HG03571 (cell line): ENCODE measurements around the gene PDCD7.
"Not testable (repeated sequence)": the region's sequence is repeated elsewhere in the genome, so short reads cannot be mapped to it uniquely, and the experiment has no call there.

ENCODE experiments used
- ATAC-seq: cut with Tn5 transposase; IDR thresholded peaks from one replicate; pipeline ENCODE4 v1.9.1; 2021; ENCODE audit not compliant: unreplicated experiment

PDCD7 gene

DNA sequence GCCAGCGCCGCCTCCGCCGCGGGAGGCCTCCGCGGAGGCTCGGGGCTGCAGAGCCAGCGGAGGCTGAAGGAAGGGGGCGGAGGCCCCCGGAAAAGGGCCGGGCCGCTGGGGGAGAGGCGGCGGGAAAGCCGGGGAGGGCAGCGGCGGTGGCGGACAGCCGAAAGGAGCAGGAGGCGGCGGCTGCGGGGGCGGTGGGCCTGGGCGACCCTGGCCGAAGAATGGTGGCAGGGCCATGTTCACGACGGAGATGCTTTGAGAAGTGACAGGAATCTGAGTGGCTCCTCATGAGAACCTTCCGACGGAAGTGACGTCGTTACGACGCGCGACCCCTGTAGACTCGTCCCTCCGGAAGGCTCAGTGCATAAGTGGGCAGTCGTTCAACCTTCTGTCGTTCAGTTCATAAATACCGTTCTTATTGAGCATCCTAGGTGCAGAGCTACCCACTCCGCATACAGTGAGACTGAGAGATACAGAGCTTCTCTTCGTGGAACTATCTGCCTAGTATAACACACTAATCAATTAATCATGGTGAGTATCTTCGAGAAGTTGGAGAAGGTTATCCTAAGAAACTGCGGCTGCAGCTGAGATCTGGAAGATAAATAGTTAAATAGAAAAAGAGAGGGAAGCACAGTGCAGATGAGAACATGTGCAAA, at the start of gene PDCD7:
Gene PDCD7, minus strand, starts transcription at position 261 of the 653 bp plus-strand sequence. Its CDS starts 27 bp downstream, at position 234.
- peak; percentile 86 for ATAC-seq

- no peak for ATAC-seq
Measured at GRCh38 chr15:65182538-65182937, 48.9 kb upstream of the PDCD7 start.

GRCh38 chr15:65181582-65182353, 48.2 kb upstream of the PDCD7 start:
- not testable (repeated sequence) for ATAC-seq

DNA sequence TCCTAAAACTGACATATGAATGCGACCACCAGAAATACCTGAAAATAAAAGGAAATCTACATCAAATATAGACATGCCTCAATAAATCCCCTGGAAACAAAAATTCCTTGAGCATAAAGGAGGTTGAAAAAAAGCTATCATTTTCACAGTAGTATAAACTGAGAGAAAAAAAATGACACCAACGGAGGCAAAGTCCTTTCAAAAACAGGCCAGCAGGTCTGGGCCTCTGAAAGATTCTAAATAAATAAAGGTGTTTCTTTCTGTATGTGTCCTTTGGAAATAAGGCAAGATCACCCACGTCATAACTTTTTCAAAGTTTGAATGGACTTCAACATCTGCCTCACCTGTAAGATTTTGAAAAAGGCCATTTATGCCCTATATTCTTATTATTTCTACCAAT, 46.6 kb upstream of the PDCD7 start:
- ATAC-seq: no peak

DNA sequence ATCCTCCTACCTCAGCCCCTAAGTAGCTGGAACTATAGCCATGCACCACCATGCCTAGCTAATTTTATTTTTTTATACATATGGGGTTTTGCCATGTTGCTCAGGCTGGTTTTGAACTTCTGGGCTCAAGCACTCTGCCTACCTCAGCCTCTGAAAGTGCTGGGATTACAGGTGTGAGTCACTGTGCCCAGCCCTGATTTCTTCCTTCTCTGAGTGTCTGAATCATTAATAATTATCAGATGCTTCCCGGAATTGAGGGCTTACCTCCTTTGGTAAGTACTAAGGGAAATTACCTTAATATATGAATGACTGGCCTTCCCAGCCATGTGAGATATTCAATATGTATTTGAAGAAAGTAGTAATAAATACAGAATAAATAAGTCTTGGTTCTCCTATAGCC, 44.3 kb upstream of the PDCD7 start:
- ATAC-seq: no peak

DNA sequence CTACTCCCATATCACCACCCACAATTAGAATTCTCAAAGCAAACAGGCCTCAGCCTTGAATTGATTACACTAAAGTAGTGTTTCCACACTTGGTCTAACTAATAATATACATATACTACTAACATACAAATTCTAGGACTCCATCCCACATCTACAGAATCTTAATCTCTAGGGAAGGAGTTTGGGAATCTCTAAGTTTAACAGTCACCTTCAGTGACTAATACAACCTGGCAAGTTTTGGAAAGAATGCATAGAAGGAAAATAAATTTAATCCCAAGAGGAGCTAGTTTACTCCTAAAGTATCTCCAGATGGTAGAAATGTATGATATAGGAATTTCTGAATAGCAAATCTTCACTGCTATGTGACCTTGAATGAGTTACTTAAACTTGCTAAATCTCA, 42.4 kb upstream of the PDCD7 start:
- no peak for ATAC-seq

GRCh38 chr15:65175511-65175910, 41.9 kb upstream of the PDCD7 start:
- no peak for ATAC-seq

DNA sequence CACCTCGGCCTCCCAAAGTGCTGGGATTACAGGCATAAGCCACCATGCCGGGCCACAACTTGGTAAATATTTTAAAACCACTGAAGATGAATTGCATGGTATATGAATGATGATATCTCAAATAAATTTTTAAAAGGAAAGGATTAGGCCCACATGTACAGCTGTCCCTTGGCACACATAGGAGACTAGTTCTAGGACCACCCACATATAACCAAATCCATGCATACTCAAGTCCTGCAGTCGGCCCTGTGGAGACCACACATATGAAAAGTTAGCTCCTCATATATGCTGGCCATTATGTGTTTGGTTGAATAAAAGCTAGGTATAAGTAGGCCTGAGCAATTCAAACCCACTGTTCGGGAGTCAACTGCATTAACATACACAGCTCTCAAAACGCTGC, 40.9 kb upstream of the PDCD7 start:
- no peak for ATAC-seq

DNA sequence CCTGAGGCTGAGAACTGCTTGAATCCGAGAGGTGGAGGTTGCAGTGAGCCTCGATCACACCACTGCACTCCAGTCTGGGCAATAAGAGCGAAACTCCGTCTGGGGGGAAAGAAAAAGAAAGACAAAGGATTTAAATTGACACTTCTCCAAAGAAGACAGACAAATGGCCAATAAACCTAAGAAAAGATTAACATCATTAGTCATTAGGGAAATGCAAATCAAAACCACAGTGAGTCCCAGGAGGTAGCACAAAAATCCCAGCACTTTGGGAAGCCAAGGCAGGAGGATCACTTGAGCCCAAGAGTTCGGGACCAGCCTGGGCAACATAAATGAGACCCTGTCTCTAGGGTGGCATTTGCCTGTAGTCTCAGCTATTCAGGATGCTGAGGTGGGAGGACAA, 38.9 kb upstream of the PDCD7 start:
- no peak for ATAC-seq

DNA sequence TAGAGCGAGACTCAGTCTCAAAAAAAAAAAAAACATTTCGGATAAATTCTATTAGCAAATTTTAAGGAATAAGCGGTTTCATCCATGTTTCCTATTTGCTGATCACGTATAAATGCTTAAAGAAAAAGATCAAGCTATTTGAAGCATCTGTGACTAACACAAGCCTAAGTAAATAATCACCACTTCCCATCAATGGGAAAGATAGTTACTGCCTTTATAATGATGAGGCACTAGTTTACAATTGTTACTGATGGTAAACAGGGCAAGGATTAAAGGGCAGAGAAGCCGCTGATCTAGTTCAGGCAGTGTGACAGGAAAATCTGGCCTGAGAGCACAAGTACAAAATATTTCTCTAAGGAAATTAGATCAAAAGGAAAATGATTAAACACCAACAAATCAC, 37.8 kb upstream of the PDCD7 start:
- no peak for ATAC-seq

- no peak for ATAC-seq
Measured at GRCh38 chr15:65165875-65166274, 32.3 kb upstream of the PDCD7 start.

DNA sequence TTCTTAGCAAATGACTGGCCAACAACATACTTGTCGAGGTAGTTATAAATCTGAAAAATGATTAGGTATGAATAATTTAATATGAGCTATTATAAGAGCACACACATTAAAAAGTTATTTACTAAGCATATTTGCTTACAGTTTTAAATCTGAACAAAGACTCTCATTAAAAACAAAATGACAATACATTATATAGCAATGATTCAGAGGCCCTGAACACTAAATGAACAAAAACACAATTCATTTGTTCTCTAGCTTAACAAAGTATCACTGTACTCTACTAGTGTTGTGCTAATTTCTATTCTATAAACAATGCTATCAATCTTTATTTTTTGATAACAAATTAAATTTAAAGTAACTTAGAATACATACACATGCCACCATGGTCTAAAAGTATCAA, 30.5 kb upstream of the PDCD7 start:
- no peak for ATAC-seq

GRCh38 chr15:65163041-65163440, 29.4 kb upstream of the PDCD7 start:
- no peak for ATAC-seq

DNA sequence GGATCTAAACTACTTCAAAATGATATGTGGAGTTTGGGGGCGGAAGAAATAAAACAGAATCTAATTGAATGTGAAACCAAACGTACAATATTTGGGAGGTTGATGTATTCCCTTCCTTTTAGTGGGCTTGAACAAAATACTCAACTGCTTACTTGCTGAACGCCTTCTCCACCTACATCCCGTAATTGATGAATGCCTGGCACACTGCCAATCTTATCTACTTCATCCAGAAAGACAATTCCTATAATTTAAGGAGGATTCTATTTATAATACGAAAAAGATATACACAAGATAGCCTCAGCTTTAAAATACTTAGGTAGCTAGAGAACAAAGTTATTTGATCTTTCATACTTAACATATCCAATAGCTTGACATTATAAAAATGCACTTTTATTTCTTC, 23.1 kb upstream of the PDCD7 start:
- no peak for ATAC-seq

DNA sequence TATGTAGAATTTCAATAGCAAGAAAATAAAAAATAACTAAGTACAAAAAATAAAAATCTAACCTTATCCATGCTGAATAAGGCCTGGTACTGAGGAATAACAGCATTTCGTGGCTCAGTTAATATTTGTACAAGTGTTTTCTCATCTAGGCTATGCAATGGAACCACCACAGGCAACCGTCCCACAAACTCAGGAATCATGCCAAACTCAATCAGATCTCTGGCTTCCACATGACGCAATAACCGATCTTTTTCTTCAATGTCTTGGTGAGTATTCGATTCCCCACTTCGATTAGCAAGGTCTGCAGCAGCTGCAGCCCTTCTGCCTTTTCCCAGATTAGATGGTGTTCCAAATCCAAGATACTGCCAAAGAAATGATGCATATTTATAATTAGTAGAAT, 21.1 kb upstream of the PDCD7 start:
- no peak for ATAC-seq

- ATAC-seq: no peak
Measured at GRCh38 chr15:65147902-65148301, 14.3 kb upstream of the PDCD7 start.

DNA sequence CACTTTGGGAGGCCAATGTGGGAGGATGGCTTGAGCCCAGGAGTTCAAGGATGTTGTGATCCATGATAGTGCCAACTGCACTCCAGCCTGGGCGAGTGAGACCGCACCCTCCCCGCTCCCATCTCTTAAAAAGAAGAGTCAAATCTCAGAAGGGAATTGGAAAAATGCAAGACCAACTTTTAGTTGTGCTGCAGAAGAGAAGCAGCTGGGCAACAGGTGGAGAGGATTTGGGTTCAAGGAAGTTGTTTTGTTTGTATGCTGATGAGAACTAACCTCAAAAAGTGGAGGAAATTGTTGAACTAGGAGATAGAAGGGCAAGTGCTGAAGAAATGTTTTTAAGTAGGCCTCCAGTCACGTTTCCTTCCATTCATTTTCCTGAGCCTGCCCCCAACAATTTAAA, 12.8 kb upstream of the PDCD7 start:
- ATAC-seq: no peak

GRCh38 chr15:65138631-65139030, 5.0 kb upstream of the PDCD7 start:
- not testable (repeated sequence) for ATAC-seq

- ATAC-seq: not testable (repeated sequence)
Measured at GRCh38 chr15:65137893-65138292, 4.3 kb upstream of the PDCD7 start.

DNA sequence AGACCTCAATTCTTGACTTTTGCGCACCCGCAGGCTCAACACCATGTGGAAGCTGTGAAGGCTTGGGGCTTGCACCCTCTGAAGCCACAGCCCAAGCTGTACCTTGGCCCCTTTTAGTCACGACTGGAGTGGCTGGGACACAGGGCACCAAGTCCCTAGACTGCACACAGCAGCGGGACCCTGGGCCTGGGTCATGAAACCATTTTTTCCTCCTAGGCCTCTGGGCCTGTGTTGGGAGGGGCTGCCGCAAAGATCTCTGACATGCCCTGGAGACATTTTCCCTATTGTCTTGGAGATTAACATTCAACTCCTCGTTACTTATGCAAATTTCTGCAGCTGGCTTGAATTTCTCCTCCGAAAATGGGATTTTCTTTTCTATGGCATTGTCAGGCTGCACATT, 3.5 kb upstream of the PDCD7 start:
- ATAC-seq: not testable (repeated sequence)

DNA sequence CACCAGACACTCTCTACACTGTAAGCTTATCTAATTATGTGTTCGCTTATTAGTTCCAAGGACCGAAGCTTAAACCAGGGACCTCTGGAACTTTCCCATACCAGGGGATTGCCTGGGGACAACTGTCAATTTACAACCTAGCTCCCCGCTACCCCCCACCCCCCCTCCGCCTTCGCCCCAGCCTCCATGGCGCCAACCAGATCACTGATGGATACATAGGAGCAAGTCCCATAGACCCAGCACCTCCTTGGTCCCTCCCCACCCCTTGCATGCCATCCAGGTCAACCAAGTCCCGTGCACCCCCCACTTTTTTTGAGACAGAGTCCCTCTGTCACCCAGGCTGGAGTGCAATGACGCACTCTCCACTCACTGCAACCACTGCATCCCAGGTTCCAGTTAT, 930 bp upstream of the PDCD7 start:
- ATAC-seq: no peak

GRCh38 chr15:65132878-65133547, 595 bp downstream of the PDCD7 start:
- peak; percentile 39 for ATAC-seq
